DMS53 (cell line): Measurements from ENCODE around the gene IL17REL.
"Not testable (repeated sequence)": the region's sequence is repeated elsewhere in the genome, so short reads cannot be mapped to it uniquely, and the experiment has no call there.

Experiments
- DNase-seq: peaks from one replicate; lab custom pipeline; 2025; lab: John Stamatoyannopoulos, UW

The IL17REL gene

GRCh38 chr22:49989826-49990225, 22.7 kb downstream of the IL17REL start:
- DNase-seq: not testable (repeated sequence)

DNA sequence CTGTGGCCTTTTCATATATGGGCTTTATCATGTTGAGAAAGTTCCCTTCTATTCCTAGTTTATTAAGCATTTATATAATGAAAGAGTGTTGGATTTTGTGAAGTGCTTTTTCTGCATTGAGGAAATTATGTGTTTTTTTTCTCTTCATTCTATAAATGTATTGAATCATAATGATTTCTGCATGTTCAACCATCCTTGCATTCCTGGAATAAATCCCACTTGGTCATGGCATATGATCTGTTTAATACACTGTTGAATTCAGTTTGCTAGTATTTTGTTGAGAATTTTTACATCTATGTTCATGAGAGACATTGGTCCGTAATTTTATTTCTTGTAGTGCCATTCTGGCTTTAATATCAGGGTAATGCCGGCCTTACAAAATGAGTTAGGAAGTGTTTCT, 26.2 kb downstream of the IL17REL start:
- no peak for DNase-seq

GRCh38 chr22:49983148-49984042, 29.2 kb downstream of the IL17REL start:
- peak; percentile 25 for DNase-seq

- not testable (repeated sequence) for DNase-seq
These were observed 30.8 kb downstream of the IL17REL start for GRCh38 chr22:49981799-49982198.

GRCh38 chr22:49979587-49980264, 32.8 kb downstream of the IL17REL start:
- peak; percentile 69 for DNase-seq

DNA sequence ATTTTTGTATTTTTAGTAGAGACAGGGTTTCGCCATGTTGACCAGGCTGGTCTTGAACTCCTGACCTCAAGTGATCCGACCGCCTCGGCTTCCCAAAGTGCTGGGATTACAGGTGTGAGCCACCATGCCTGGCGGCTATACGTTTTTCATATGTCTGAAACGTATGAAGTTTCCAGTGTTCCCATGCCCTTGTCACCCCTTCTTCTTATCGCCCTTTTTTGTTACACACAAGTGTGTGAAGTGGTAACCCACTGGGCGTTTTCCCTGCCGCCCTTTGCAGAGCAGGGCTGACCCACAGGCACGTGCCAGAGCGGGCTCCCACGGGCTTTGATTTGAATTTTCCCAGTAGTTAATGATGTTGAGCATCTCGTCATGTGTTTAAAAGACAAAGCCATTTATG, 35.0 kb downstream of the IL17REL start:
- no peak for DNase-seq

- DNase-seq: no peak
These were observed 36.0 kb downstream of the IL17REL start for GRCh38 chr22:49976439-49977175.

- DNase-seq: no peak
These were observed 36.8 kb downstream of the IL17REL start for GRCh38 chr22:49975543-49976389.

DNA sequence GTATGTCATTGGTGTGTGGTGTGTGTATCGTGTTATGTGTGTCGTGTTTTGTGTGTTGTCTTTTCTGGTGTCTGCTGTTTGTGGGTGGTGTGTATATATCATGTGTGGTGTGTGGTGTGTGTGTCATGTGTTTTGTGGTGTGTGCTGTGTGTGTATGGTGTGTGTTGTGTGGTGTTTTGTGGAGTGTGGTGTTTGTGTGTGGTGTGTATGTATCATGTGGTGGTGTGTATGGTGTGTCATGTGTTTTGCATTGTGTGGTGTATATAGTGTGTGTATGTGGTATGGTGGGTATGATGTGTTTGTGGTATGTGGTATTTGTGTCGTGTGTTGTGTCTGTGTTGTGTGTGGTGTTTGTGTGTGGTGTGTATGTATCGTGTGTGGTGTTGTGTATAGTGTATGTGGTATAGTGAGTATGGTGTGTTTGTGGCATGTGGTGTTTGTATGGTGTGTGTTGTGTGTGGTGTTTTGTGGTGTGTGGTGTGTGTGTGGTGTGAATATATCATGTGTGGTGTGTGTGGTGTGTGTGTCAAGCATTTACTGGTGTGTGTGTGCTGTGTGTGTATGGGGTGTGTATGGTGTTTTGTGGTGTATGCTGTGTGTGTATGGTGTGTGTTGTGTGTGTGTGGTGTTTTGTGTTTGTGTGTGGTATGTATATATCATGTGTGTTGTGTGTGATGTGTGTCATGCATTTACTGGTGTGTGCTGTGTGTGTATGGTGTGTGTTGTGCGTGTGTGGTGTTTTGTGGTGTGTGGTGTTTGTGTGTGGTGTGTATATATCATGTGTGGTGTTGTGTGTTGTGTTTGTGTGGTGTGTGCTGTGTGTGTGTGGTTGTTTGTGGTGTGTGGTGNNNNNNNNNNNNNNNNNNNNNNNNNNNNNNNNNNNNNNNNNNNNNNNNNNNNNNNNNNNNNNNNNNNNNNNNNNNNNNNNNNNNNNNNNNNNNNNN, 39.3 kb downstream of the IL17REL start:
- no peak for DNase-seq

GRCh38 chr22:49972163-49973017, 40.2 kb downstream of the IL17REL start:
- DNase-seq: no peak

DNA sequence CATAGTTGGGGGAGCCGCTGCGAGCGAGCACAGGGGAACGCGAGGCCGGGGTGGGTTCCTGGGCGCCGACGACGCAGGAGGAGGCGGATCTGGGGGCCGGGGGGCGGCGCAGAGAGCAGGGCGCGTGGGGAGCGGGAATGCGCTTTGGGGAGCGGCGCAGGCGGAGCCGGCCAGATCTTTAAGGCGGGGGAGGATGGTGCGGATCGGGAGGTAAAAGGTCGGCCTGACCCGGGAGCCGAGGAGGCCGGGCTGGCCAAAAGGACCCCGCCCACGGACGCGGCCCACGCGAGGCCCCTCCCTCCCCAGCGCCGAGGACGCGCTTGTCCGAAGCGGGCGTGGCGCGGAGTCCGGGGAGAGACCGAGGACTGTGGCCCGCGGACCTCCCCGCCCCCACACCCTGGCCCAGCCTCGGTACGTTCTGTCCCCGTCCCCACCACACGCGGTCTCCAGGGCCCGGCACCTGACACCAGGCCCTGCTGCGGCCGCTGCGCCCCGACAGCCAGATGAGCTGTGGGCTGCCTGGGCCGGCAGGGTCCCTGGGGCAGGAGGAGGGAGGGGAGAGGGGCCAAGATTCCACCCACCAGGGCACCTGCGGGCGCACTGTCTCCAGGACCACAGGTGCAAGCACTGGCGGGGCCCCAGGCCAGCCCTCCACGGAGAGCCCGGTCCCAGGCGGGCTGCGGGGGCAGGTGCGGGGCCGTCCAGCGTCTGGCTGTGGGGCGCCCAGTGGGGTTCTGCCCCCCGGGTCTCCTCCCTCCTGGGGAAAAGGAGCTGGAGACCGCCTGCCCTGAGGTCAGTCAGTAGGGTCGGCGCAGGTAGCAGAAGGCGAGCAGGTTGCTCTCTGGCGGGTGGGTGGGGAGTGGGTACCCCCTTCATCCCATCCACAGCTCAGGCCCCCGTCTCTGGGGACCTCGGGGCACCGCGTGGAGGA, 41.1 kb downstream of the IL17REL start:
- DNase-seq: peak; percentile 85

- DNase-seq: peak; percentile 99
These were observed 41.9 kb downstream of the IL17REL start for GRCh38 chr22:49970528-49971231.

GRCh38 chr22:49969751-49970527, 42.6 kb downstream of the IL17REL start:
- DNase-seq: no peak

GRCh38 chr22:49968831-49969661, 43.5 kb downstream of the IL17REL start:
- no peak for DNase-seq

- no peak for DNase-seq
These were observed 44.2 kb downstream of the IL17REL start for GRCh38 chr22:49968313-49968830.

DNA sequence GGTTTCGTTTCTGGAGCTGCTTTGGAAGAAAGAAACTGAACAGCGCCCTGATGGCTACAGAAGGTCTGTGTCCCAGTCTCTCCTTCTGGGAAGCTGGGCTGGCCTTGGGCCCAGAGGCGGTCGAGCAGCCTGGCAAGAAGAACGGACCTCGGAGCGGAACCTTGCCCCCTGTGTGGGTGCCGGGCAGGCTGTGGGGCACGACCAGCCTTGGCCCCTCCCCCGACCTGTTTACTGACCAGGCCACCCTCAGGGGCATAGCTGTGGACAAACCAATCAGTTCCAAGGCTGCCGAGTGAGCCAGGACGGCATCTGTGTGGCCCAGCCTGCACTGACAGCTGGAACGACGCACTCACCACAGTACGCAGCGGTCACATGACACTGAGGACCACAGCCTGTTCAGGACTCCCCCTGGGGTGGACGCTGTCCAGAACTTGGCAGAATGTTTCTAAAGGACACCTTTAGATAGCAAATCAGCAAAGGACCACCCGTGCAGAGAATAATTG, 44.8 kb downstream of the IL17REL start:
- no peak for DNase-seq
